Midbrain (tissue), 1 donor: ENCODE measurements around the gene PPP1R13B.
"Not testable (repeated sequence)": the region's sequence is repeated elsewhere in the genome, so short reads cannot be mapped to it uniquely, and the experiment has no call there.

Experiments used
- DNase-seq: peaks from one replicate; lab custom pipeline; 2025; lab: John Stamatoyannopoulos, UW

Gene PPP1R13B

DNA sequence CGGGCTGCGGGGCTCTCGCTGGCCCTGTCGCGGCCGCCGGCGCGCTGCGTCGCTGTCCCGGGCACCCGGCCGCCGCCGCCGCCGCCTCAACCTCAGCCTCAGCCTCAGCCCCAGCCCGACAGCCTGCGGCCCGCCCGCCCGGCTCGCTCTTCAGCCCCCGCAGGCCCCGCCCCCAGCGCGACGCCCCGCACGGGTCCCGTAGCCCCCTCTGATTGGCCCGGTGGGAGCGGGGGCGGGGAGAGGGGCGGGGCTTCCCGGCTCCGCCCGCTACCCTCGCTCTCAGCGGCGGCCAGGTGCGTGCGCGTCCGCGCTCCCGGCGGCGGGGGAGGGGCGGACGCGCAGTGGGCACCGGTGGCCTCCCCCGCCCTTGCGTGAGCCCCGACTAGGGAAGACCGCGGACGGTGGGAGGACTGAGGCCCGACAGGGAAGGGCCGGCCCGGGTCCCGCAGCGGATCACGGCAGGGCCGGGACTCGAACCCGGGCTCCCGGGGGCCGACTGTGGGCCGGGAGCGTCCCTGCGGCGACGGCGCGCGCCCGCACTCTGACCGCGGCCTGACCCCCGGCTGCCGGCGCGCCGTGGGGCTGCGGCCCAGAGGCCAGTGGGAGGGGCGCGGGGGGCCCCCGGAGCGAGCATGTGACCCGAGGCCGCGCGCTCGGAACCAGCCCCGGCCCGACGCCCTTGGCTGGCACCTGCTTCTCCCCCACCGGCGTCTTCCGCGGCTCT is at the start of gene PPP1R13B:
Gene PPP1R13B, minus strand, starts transcription at position 125 of the 724 bp plus-strand sequence. CDS start 268 bp downstream, outside the sequence.
- peak; percentile 92 for DNase-seq

DNA sequence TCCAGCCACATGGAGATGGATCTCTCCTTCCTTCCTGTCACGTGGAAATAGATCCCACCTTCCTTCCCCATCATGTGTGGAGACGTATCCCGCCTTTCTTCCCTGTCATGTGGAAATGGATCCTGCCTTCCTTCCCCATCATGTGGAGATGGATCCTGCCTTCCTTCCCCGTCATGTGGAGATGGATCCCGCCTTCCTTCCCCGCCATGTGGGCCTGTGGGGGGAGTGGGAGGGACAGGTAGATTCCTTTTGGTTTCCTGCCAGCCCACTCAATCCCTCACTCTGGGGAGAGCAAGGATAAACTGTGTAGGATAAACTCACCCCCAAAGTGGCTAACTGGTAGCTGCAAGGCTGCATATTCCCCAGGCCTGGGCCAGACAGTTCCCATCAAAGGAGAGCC is 49.2 kb upstream of the PPP1R13B start:
- DNase-seq: no peak

DNA sequence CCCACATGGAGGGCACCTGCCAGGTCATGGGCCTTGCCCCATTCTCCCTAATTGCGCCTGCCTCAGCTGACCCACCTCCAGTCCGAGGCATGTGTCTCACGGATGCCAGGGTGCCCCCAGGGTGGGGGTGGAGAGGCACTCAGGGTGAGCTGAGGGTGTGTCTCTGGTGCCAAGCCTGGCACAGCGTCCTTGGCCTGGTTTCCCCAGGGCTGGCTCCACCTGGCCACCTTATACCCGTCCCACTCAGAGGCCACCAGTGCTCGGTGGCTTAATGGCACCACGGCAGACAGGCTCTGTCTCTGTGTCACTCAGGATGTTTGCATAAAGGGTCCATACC is 47.3 kb upstream of the PPP1R13B start:
- no peak for DNase-seq

DNA sequence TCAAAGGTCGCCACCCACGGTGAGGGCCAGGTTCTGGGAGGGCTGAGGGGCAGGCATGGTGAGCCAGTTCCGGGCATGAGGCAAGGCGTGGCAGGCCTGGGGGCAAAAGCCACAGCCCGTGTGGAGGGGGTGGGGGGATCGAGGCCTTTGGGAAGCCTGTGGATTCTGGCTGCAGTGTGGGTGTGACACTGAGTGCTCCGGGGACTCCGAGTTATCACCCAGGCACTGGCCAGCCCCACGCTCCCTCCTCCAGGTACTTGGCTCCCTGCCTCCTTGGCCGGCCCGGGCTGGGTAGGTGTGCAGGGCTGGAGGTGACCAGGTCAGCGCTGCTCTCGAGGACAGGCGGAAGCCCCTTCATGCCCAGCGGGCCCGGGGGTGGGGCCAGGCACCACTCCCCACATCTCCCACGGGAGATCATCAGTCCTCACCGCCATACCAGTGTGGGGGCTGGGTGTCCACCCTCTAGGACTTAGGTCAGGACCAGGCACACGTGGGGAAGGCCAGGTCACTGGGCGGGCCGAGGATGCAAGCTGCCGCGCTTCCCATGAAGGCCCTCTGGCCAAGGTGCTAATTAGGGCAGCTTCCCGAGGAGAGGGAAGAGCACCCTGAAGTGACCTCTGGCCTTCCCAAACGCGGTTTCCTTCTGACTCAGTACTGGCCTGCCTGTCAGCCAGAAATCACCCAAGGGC is 46.8 kb upstream of the PPP1R13B start:
- no peak for DNase-seq

GRCh38 chr14:103892247-103892646 is 44.9 kb upstream of the PPP1R13B start:
- no peak for DNase-seq

GRCh38 chr14:103891667-103892215 is 44.4 kb upstream of the PPP1R13B start:
- no peak for DNase-seq

- DNase-seq: no peak
Observed at GRCh38 chr14:103890821-103891666, 43.7 kb upstream of the PPP1R13B start.

DNA sequence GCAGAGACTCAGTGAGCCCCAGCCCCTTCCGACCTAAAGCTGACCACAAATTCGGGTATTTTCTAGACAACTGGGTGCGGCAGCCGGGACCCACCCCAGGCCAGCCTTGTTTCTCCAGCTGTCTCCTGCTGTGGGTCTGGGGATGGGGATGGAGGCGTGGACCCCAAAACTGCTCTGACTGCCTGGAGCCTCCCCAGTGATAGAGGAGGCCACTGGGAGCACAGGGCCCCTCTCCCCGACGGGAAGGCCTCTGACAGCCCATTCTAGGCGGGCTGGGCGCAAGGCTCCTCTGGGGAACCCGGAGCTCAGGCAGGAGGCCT is 42.6 kb upstream of the PPP1R13B start:
- no peak for DNase-seq

DNA sequence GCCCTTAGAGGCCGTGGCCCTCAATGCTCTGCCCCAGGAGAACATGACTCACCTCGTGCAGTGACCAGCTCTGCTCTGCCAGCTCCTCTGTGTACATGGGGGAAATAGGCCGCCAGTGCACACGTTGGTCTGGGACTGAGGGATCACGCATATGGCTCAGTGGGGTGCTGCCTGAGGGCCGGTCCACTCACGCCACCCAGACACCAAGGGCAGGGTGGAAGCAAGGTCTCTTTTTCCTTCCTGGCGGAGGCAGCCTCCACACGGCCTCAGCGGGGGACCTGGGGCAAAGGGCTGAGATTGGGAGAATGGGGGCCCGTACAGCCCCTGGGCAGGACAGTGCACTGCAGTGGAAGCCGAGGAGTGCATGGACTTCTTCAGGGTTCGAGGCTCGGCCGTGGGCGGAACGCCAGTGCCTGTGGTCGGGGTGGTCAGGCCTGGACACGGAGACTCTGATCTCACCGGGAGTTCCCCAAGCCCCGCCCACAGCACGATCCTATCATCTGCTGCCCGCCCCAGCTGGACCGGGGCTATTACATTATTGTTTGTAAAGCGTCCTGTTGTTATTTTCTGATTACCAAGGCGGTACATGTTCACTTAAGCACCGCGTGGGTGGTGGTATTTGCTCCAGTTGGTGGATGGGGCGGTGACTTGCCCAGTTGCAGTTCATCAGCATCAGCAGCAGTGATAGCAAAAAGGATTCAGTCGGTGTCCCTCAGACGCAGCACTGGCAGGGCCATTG is 42.1 kb upstream of the PPP1R13B start:
- no peak for DNase-seq

GRCh38 chr14:103889002-103889312 is 41.6 kb upstream of the PPP1R13B start:
- not testable (repeated sequence) for DNase-seq

DNA sequence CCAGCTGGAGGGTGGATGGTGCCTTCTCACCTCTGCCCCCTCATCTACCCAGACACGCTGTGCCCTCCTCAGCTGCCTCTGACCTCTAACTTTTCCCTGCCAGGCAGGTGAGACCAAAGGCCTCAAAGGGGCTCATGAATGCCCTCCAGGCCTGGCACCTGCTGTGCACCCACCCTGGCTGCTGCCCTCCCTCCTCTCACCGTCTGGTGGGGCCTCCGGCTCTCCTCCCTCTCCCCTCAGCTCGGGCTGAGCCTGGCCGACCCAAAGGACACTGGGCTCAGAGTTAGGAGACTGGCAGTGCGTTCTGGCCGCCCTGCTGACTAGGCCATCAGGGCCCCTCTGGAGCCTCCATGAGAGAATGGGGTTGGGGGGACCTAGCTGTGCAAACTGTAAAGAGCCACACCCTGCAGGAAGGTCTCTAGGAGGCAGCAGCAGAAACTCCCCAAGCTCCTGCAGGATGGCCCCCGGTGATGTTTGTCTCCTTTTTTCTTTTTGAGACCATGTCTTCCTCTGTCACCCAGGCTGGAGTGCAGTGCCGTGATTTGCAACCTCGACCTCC is 40.3 kb upstream of the PPP1R13B start:
- no peak for DNase-seq

DNA sequence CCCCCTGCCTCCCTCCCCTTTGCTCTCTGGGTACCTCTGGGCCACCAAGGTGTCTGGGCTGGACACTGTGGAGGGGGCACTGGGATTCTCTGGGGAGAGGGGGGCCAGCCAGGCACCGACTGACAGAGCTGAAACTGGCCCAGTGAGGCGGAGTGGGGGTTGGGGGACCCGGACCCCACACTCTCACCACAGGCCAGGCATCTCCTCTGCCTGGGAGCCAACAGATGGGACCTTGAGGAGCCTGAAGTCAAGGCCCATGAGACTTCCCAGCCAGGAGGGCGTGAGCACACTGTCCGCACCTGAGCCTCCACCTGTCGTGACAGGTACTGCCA is 39.8 kb upstream of the PPP1R13B start:
- no peak for DNase-seq

DNA sequence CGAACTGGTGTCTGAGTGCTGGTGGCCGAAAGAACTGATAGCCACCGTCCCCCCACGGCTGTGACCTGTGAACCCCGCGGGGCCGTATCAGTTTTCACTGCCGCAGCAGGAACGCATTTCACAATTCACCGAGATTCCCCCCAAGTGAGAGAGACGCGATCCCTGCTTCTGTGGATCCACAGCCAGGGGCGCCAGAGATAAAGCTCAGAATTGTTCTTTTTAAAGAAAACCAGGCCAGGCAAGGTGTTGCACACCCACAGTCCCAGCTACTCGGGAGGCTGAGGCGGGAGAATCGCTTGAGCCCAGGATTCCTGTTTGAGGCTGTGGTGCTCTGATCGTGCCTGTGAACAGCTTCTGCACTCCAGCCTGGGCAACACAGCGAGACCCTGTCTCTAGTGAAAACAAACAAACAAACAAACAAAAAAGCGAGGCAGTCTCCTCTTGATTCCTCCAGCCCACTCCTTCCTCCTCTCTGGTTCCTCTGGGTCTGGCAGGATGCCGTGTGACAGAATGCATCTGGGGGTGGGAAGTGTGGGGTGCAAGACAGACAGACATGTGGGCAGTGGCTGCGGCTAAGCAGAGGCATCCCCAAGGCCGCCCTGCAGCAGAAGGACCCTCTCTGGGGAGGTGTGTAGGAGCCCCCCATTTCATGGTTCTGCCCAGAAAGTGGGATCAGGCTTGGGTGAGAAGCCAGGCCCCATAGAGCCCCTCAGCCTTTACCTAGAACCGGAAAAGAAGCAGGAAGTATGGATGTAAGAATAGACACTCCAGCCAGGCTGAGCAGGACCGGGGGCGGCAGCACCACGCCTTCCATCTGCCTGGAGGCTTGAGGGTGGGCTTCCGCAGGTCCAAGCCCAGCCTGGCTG is 39.2 kb upstream of the PPP1R13B start:
- DNase-seq: no peak

DNA sequence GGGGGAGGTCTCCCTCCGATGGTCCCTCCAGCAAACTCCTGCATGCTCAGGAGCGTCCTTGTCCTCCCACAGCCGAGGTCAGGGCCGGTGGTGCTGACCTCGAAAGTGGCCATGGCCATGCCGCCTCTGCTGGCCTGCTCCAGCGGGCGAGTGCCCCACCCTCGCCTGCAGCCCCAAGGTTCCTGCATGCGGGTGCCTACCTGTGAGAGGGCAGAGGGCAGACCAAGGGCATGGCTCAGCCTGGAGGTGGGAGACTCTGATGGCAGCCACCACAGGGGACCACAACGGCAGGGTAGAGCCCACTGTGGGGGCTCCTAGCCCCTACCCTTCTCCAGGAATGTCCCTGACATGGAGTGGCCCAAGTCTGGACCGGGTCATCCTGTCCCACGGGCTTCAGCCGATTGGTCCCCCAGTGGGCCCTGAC is 38.1 kb upstream of the PPP1R13B start:
- no peak for DNase-seq

- DNase-seq: no peak
Observed at GRCh38 chr14:103884854-103885253, 37.5 kb upstream of the PPP1R13B start.

DNA sequence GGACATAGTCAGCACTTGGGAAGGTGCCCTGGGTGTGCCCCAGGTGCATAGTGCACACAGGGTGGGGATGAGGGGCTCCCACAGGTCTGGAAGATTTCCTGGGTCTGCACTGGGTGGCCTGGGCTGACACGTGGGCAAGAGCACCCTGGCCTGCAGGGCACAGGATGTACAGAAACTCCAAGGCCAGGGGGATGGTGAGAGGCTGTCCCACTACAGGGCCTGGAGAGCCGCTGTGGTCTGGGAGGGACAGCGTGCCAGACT is 35.8 kb upstream of the PPP1R13B start:
- no peak for DNase-seq

- no peak for DNase-seq
Observed at GRCh38 chr14:103882503-103883262, 35.3 kb upstream of the PPP1R13B start.

DNA sequence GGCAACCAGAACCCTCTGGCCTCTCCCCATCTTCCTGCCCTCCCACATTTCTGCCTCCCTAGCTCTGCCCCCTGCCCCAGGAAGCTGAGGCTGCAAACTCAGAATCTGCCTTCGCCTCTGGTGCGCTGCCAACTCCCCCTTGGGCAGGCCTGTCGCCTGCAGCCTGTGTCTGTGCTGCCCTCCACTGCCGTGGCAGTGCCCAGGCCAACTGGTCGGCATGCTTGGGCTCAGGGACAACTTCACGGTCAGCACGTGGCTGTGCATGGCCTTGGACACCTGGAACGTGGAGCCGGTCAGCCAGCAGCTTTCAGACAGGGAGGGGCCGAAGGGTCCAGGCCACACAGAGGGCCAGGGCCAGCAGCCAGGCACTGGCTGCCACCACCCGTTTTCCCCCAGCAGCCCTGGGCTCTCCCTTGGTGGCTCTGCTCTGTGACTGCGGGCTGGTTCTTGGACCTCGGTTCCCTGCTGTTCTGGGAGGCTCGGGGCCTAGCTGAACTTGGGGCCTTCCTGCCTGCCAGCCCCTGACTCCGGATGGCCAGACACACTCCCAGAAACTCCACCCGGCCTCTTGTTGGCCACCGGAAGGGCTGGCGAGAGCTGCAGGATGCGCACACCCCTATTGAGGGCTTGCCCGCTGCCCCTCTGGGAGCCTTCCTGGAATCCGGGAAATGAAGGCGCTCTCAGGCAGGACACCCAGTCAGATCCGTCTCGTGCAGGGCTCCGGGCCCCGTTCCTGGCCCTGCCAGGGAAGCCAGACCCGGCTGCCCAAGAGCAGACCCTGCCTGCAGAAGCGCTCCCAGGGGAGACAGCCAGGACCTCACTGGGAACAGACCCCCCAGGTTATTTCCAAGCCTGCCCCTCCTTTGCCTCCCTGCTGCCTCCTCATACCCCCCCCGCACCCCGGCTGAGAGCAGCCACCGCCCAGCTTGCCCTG is 34.2 kb upstream of the PPP1R13B start:
- DNase-seq: no peak
